HEK293T (cell line): ENCODE results near the gene TSPAN18.

ENCODE experiments used
- ARNT ChIP-seq: fragments of 450-650 bp; IDR thresholded peaks from 2 replicates; pipeline ENCODE4 v1.6.1; 2017; ENCODE audit warnings: mild to moderate bottlenecking
- BHLHE40 ChIP-seq: fragments of 450-650 bp; IDR thresholded peaks from 2 replicates; pipeline ENCODE4 v1.6.1; 2016; ENCODE audit warnings: mild to moderate bottlenecking, moderate library complexity, borderline replicate concordance
- ELF4 ChIP-seq: fragments of 450-650 bp; IDR thresholded peaks from 2 replicates; pipeline ENCODE4 v1.6.1; 2017; ENCODE audit warnings: antibody characterized with exemption
- FOXA1 ChIP-seq: fragments of 450-650 bp; IDR thresholded peaks from 2 replicates; pipeline ENCODE4 v1.6.1; 2016; ENCODE audit warnings: mild to moderate bottlenecking
- FOXK2 ChIP-seq: fragments of 450-650 bp; IDR thresholded peaks from 2 replicates; pipeline ENCODE4 v1.6.1; 2016; ENCODE audit warnings: mild to moderate bottlenecking
- FOXM1 ChIP-seq: fragments of 450-650 bp; IDR thresholded peaks from 2 replicates; pipeline ENCODE4 v1.6.1; 2017; ENCODE audit warnings: mild to moderate bottlenecking, borderline replicate concordance
- HDGF ChIP-seq: fragments of 450-650 bp; IDR thresholded peaks from 2 replicates; pipeline ENCODE4 v1.6.1; 2017; ENCODE audit warnings: antibody characterized with exemption, borderline replicate concordance
- LEF1 ChIP-seq: fragments of 450-650 bp; IDR thresholded peaks from 2 replicates; pipeline ENCODE4 v1.6.1; 2017; ENCODE audit warnings: mild to moderate bottlenecking, borderline replicate concordance
- NFRKB ChIP-seq: fragments of 450-650 bp; IDR thresholded peaks from 2 replicates; pipeline ENCODE4 v1.6.1; 2016; ENCODE audit warnings: mild to moderate bottlenecking, moderate library complexity
- SP1 ChIP-seq: fragments of 450-650 bp; IDR thresholded peaks from 2 replicates; pipeline ENCODE4 v1.6.1; 2017
- SUZ12 ChIP-seq: fragments of 450-650 bp; IDR thresholded peaks from 2 replicates; pipeline ENCODE4 v1.6.1; 2016; ENCODE audit warnings: mild to moderate bottlenecking
- TARDBP ChIP-seq: fragments of 450-650 bp; IDR thresholded peaks from 2 replicates; pipeline ENCODE4 v1.6.1; 2016
- ZNF384 ChIP-seq: fragments of 450-650 bp; IDR thresholded peaks from 2 replicates; pipeline ENCODE4 v1.6.1; 2016

- TF ChIP-seq LEF1: no peak
- no peak for TF ChIP-seq TARDBP
- no peak for TF ChIP-seq SP1
- TF ChIP-seq ZNF384: no peak
- TF ChIP-seq FOXK2: no peak
- TF ChIP-seq BHLHE40: no peak
- TF ChIP-seq FOXM1: no peak
- no peak for TF ChIP-seq FOXA1
- TF ChIP-seq HDGF: no peak
- TF ChIP-seq NFRKB: no peak
- TF ChIP-seq SUZ12: no peak
- no peak for TF ChIP-seq ELF4
- no peak for TF ChIP-seq ARNT
These were observed 133.6 kb downstream of the TSPAN18 start for GRCh38 chr11:44860346-44860745.
